Measurements from ENCODE around the gene RAB4B. TPM values are rescaled to one million over a fixed set of nuclear protein-coding genes. Genes with fewer than 3 reads are reported as not detected.

Gene RAB4B
- total RNA-seq, 1 donor from 2014 or later: 12.9 TPM

DNA sequence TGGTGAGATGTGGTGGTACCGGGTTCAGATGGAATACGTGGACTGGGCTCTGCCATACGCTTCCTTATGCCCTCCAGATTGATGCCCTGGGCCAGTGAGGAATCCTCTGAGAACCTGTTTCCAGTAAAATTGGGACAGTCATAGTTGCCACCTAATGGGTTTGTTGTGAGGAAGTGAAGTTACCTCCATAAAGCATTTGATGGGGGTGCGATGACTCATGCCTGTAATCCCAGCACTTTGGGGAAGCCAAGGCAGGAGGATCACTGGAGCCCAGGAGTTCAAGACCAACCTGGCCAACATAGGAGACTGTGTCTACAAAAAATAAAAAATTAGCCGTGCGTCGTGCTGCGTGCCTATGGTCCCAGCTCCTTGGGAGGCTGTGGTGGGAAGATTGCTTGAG is 22.3 kb upstream of the RAB4B start:
- no peak overlapping the region for H3K27ac ChIP-seq
- H3K9me3 ChIP-seq (ENCODE audit: low read depth): no peaks in the 10 kb centered on the region
- no peaks in the 10 kb centered on the region for H3K27me3 ChIP-seq
- Mint-ChIP-seq H3K36me3 (peaks cover 37% of the 10 kb centered on the region), H3K9me3 (no peaks in the 10 kb centered on the region), H3K4me3 (no peak overlapping the region), H3K27me3 (ENCODE audit: insufficient read depth, low read depth) (peaks cover 6% of the 10 kb centered on the region), H3K4me1 (peaks cover 36% of the 10 kb centered on the region), H3K27ac (peak overlapping the region; percentile 53)
- no peak overlapping the region for H3K4me3 ChIP-seq
- H3K79me2 ChIP-seq (ENCODE audit: low read depth): peaks cover 85% of the 10 kb centered on the region
- no peak overlapping the region for H3K9ac ChIP-seq
- H3F3A ChIP-seq (ENCODE audit: low read depth): peaks cover 25% of the 10 kb centered on the region
- TF ChIP-seq, protein P1, sequence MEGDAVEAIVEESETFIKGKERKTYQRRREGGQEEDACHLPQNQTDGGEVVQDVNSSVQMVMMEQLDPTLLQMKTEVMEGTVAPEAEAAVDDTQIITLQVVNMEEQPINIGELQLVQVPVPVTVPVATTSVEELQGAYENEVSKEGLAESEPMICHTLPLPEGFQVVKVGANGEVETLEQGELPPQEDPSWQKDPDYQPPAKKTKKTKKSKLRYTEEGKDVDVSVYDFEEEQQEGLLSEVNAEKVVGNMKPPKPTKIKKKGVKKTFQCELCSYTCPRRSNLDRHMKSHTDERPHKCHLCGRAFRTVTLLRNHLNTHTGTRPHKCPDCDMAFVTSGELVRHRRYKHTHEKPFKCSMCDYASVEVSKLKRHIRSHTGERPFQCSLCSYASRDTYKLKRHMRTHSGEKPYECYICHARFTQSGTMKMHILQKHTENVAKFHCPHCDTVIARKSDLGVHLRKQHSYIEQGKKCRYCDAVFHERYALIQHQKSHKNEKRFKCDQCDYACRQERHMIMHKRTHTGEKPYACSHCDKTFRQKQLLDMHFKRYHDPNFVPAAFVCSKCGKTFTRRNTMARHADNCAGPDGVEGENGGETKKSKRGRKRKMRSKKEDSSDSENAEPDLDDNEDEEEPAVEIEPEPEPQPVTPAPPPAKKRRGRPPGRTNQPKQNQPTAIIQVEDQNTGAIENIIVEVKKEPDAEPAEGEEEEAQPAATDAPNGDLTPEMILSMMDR (IDR thresholded peaks at IDR 0.05): no peak
- TF ChIP-seq EZH2 (IDR thresholded peaks at IDR 0.05) (no peak), EZH2phosphoT487 (IDR thresholded peaks at IDR 0.05) (no peak)
- H3K36me3 ChIP-seq: peaks cover 6% of the 10 kb centered on the region
- peaks cover 76% of the 10 kb centered on the region for H4K20me1 ChIP-seq (ENCODE audit: low read depth)
- H2AFZ ChIP-seq (replicated peaks): no peak overlapping the region
- H3K4me2 ChIP-seq: peak overlapping the region; percentile 25
- no peak for DNase-seq (ENCODE audit: low spot score)
- H3K4me1 ChIP-seq: peaks cover 18% of the 10 kb centered on the region

DNA sequence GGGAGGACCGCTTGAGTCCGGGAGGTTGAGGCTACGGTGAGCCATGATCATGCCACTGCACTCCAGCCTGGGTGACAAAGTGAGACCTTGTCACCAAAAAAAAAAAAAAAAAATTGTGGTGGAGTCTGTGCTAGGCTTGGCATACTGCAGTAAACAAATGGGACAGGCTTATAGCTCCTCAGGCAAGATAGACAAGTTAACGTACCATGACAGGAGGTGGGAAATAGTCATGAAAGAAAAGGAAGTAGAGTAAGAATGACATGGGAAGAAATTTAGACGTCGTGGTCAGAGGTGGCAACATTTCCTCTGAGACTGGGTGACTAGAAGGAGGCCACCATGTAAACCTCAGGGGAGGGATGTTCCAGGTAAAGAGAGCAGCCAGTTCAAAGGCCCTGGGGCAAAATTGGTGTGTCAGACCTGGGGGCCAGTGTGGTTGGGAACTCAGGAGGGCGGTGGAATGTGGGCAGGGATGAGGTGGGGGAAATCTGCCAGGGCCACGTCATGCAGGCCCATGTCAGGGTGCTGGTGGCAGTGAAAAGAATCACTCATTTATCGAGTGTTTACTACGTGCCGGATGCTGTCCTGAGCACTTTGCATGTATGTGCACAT is 21.4 kb upstream of the RAB4B start:
- H3K27ac ChIP-seq: no peak overlapping the region
- H3K4me3 ChIP-seq: no peak overlapping the region
- H3K36me3 ChIP-seq: peaks cover 6% of the 10 kb centered on the region
- no peak overlapping the region for H2AFZ ChIP-seq (replicated peaks)
- peaks cover 81% of the 10 kb centered on the region for H3K79me2 ChIP-seq (ENCODE audit: low read depth)
- H3K27me3 ChIP-seq: no peaks in the 10 kb centered on the region
- peaks cover 24% of the 10 kb centered on the region for H3F3A ChIP-seq (ENCODE audit: low read depth)
- H3K9ac ChIP-seq: no peak overlapping the region
- Mint-ChIP-seq H3K4me3 (peak overlapping the region; percentile 12), H3K9me3 (no peaks in the 10 kb centered on the region), H3K27ac (no peak overlapping the region), H3K36me3 (peaks cover 40% of the 10 kb centered on the region), H3K27me3 (ENCODE audit: insufficient read depth, low read depth) (peaks cover 6% of the 10 kb centered on the region), H3K4me1 (peaks cover 32% of the 10 kb centered on the region)
- TF ChIP-seq EZH2 (IDR thresholded peaks at IDR 0.05): no peak
- TF ChIP-seq, protein P1 (IDR thresholded peaks at IDR 0.05): no peak
- TF ChIP-seq EZH2phosphoT487 (IDR thresholded peaks at IDR 0.05): no peak
- no peaks in the 10 kb centered on the region for H3K9me3 ChIP-seq (ENCODE audit: low read depth)
- peaks cover 81% of the 10 kb centered on the region for H4K20me1 ChIP-seq (ENCODE audit: low read depth)
- H3K4me2 ChIP-seq: no peak overlapping the region
- peaks cover 18% of the 10 kb centered on the region for H3K4me1 ChIP-seq
- DNase-seq (ENCODE audit: low spot score): no peak

DNA sequence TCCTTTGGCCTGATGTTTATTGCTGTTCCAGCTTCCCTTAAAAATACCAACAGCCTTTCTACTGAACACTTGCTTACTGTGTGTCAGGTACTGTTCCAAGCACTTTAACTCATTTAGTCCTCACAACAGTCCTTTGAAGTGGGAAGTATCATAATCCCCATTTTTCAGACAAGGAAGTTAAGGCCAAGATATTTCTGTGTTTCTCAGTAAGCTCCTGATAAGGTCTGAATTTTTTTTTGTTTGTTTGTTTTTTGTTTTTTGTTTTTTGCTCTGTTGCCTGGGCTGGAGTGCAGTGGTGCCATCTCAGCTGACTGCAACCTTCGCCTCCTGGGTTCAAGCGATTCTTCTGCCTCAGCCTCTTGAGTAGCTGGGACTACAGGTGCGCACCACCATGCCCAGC is 19.6 kb upstream of the RAB4B start:
- peaks cover 6% of the 10 kb centered on the region for H3K27me3 Mint-ChIP-seq (ENCODE audit: insufficient read depth, low read depth)
- no peaks in the 10 kb centered on the region for H3K27me3 ChIP-seq
- peaks cover 89% of the 10 kb centered on the region for H4K20me1 ChIP-seq (ENCODE audit: low read depth)
- no peak for DNase-seq (ENCODE audit: low spot score)
- TF ChIP-seq EZH2 (IDR thresholded peaks at IDR 0.05) (no peak), EZH2phosphoT487 (IDR thresholded peaks at IDR 0.05) (no peak)
- TF ChIP-seq, protein P1 (IDR thresholded peaks at IDR 0.05): no peak
- H2AFZ ChIP-seq (replicated peaks): no peak overlapping the region
- peaks cover 19% of the 10 kb centered on the region for H3K4me1 Mint-ChIP-seq
- H3F3A ChIP-seq (ENCODE audit: low read depth): peaks cover 27% of the 10 kb centered on the region
- no peak overlapping the region for H3K9ac ChIP-seq
- H3K4me3 Mint-ChIP-seq: no peak overlapping the region
- H3K9me3 Mint-ChIP-seq: no peaks in the 10 kb centered on the region
- peaks cover 62% of the 10 kb centered on the region for H3K79me2 ChIP-seq (ENCODE audit: low read depth)
- peaks cover 6% of the 10 kb centered on the region for H3K4me1 ChIP-seq
- peaks cover 6% of the 10 kb centered on the region for H3K36me3 ChIP-seq
- H3K27ac ChIP-seq: no peak overlapping the region
- no peak overlapping the region for H3K27ac Mint-ChIP-seq
- H3K4me3 ChIP-seq: no peak overlapping the region
- H3K9me3 ChIP-seq (ENCODE audit: low read depth): no peaks in the 10 kb centered on the region
- H3K4me2 ChIP-seq: no peak overlapping the region
- peaks cover 47% of the 10 kb centered on the region for H3K36me3 Mint-ChIP-seq

Data from neural progenitor cell (in vitro differentiated cells).